ENCODE data around the gene SERPINA1. TPM values are rescaled to one million over a fixed set of nuclear protein-coding genes. Genes with fewer than 3 reads are reported as not detected.
A peak's percentile ranks its signal among the peaks of the same experiment; 100 is the strongest.

SERPINA1 gene
- total and polyA plus RNA-seq, 2 experiments from 2014 or later, result 0.16 to 0.65 TPM

DNA sequence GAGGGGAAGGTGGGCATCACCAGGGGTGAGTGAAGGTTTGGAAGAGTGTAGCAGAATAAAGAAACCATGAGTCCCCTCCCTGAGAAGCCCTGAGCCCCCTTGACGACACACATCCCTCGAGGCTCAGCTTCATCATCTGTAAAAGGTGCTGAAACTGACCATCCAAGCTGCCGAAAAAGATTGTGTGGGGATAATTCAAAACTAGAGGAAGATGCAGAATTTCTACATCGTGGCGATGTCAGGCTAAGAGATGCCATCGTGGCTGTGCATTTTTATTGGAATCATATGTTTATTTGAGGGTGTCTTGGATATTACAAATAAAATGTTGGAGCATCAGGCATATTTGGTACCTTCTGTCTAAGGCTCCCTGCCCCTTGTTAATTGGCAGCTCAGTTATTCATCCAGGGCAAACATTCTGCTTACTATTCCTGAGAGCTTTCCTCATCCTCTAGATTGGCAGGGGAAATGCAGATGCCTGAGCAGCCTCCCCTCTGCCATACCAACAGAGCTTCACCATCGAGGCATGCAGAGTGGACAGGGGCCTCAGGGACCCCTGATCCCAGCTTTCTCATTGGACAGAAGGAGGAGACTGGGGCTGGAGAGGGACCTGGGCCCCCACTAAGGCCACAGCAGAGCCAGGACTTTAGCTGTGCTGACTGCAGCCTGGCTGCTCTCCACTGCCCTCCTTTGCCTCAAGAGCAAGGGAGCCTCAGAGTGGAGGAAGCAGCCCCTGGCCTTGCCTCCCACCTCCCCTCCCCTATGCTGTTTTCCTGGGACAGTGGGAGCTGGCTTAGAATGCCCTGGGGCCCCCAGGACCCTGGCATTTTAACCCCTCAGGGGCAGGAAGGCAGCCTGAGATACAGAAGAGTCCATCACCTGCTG, 7.0 kb downstream of the SERPINA1 start:
- H3K27ac ChIP-seq, result no peak overlapping the region
- TF ChIP-seq EZH2 (IDR thresholded peaks at IDR 0.05; ENCODE audit: insufficient read depth, poor library complexity, severe bottlenecking), result no peak
- TF ChIP-seq EZH2phosphoT487 (IDR thresholded peaks at IDR 0.05; ENCODE audit: insufficient read depth, low read depth), result no peak
- no peak overlapping the region for H2AFZ ChIP-seq
- H3F3A ChIP-seq (ENCODE audit: insufficient read depth), result no peaks in the 10 kb centered on the region
- no peaks in the 10 kb centered on the region for H3K9me3 ChIP-seq (ENCODE audit: low read depth)
- no peak overlapping the region for H3K4me3 ChIP-seq
- in situ Hi-C loops (cut with MboI), result no loop called here
- H3K36me3 ChIP-seq (ENCODE audit: low read depth), result no peaks in the 10 kb centered on the region
- H3K79me2 ChIP-seq (ENCODE audit: insufficient read depth), result no peaks in the 10 kb centered on the region
- H3K4me1 ChIP-seq (ENCODE audit: insufficient read depth), result peaks cover 8% of the 10 kb centered on the region; the same call in 1 of the 2 replicates
- H3K27me3 ChIP-seq (replicated peaks; ENCODE audit: insufficient read depth), result no peaks in the 10 kb centered on the region
- H3K9ac ChIP-seq, result no peak overlapping the region
- no peaks in the 10 kb centered on the region for H4K20me1 ChIP-seq (ENCODE audit: insufficient read depth)
- no peaks in the 10 kb centered on the region for H3K9me2 ChIP-seq (ENCODE audit: insufficient read depth)
- no peak for DNase-seq
- 65% methylated on average over 7 of the region's 7 CpGs for WGBS, 2 experiments (ENCODE audit: low coverage in 1 of 2, low lambda C conversion rate in 2 of 2, missing lambda C conversion rate in 2 of 2)
- H3K4me2 ChIP-seq (ENCODE audit: unreplicated experiment), result no peak overlapping the region

DNA sequence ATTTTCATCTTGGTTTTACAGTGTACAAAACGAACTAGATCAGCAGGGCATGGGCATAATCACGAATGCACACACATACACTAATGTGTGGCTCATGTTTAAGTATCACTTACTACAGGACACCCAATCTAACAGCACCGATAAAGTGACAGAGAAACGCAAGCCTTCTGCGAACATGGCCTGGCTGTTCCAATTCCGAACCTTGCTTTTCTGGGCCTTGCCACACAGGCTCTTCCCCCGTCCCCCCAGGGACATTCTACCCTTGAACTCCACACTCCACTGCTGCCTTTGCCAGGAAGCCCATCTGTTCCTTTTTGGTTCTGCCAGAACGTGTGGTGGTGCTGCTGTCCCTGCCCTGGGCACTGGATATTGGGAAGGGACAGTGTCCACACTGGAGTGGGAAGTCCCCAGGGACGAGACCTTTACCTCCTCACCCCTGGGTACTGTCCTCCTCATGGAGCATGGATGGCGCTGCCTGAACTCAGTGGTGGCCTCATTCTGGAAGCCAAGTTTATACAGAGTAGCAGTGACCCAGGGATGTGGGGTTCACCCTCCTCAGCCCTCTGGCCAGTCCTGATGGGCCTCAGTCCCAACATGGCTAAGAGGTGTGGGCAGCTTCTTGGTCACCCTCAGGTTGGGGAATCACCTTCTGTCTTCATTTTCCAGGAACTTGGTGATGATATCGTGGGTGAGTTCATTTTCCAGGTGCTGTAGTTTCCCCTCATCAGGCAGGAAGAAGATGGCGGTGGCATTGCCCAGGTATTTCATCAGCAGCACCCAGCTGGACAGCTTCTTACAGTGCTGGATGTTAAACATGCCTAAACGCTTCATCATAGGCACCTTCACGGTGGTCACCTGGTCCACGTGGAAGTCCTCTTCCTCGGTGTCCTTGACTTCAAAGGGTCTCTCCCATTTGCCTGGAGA, 7.9 kb downstream of the SERPINA1 start:
- Histone ChIP-seq H3K9me3 (ENCODE audit: low read depth) (no peaks in the 10 kb centered on the region), H3K27ac (no peak overlapping the region), H3K4me3 (no peak overlapping the region), H3K9me2 (ENCODE audit: insufficient read depth) (no peaks in the 10 kb centered on the region), H4K20me1 (ENCODE audit: insufficient read depth) (no peaks in the 10 kb centered on the region), H3K79me2 (ENCODE audit: insufficient read depth) (no peaks in the 10 kb centered on the region), H3F3A (ENCODE audit: insufficient read depth) (no peaks in the 10 kb centered on the region), H3K27me3 (replicated peaks; ENCODE audit: insufficient read depth) (no peaks in the 10 kb centered on the region), H2AFZ (no peak overlapping the region), H3K36me3 (ENCODE audit: low read depth) (no peaks in the 10 kb centered on the region), H3K4me1 (ENCODE audit: insufficient read depth) (peaks cover 8% of the 10 kb centered on the region; the same call in 1 of the 2 replicates), H3K9ac (no peak overlapping the region), H3K4me2 (ENCODE audit: unreplicated experiment) (no peak overlapping the region)
- TF ChIP-seq EZH2phosphoT487 (IDR thresholded peaks at IDR 0.05; ENCODE audit: insufficient read depth, low read depth) (no peak), EZH2 (IDR thresholded peaks at IDR 0.05; ENCODE audit: insufficient read depth, poor library complexity, severe bottlenecking) (no peak)
- 87 to 88% methylated on average over 16 of the region's 16 CpGs for whole genome bisulfite sequencing, 2 experiments (ENCODE audit: low coverage in 1 of 2, low lambda C conversion rate in 2 of 2, missing lambda C conversion rate in 2 of 2)
- in situ Hi-C loops (cut with MboI), result no loop called here
- no peak for DNase-seq

DNA sequence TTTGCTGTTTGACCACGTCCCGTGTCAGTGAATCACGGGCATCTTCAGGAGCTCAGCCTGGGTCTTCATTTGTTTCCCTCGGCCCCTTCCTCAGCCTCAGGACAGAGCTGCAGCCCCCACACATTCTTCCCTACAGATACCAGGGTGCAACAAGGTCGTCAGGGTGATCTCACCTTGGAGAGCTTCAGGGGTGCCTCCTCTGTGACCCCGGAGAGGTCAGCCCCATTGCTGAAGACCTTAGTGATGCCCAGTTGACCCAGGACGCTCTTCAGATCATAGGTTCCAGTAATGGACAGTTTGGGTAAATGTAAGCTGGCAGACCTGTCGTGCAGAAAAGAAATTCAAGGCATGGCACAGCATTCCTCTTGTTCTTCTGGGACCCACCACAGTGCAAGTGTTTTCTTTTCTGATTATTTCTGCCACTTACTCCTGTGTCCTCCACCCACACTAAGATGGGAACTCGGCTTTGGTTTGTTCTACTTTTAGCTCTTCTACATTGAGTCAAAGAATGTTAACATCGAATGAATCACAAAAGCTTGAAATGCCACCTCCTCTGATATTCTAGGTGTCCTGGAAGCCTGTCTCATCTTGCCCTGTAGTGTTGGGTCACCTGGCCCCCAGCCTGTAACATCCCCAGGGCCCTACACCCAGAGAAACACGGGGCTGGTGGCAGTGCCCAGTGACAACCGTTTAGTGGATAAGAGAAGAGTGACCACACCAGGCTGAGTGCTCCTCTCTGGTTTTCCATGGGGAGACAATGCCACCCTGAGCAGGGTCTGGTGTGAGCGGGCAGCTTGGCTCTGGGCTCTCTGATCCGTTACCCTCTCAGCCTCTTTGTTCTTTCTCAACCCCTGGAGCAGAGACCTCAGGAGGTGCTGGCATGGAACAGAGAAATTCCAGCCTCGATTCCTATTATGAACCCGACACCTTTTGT, 8.8 kb downstream of the SERPINA1 start:
- Histone ChIP-seq H4K20me1 (ENCODE audit: insufficient read depth) (no peaks in the 10 kb centered on the region), H3K79me2 (ENCODE audit: insufficient read depth) (no peaks in the 10 kb centered on the region), H3K4me3 (no peak overlapping the region), H2AFZ (no peak overlapping the region), H3K27me3 (replicated peaks; ENCODE audit: insufficient read depth) (no peaks in the 10 kb centered on the region), H3K9me2 (ENCODE audit: insufficient read depth) (no peaks in the 10 kb centered on the region), H3K36me3 (ENCODE audit: low read depth) (no peaks in the 10 kb centered on the region), H3K4me1 (ENCODE audit: insufficient read depth) (peaks cover 8% of the 10 kb centered on the region; the same call in 1 of the 2 replicates), H3K9ac (no peak overlapping the region), H3K9me3 (ENCODE audit: low read depth) (no peaks in the 10 kb centered on the region), H3K4me2 (ENCODE audit: unreplicated experiment) (no peak overlapping the region), H3K27ac (no peak overlapping the region), H3F3A (ENCODE audit: insufficient read depth) (peaks cover 4% of the 10 kb centered on the region)
- WGBS, 2 experiments (ENCODE audit: low coverage in 1 of 2, low lambda C conversion rate in 2 of 2, missing lambda C conversion rate in 2 of 2), result 61 to 62% methylated on average over 16 of the region's 16 CpGs
- TF ChIP-seq EZH2 (IDR thresholded peaks at IDR 0.05; ENCODE audit: insufficient read depth, poor library complexity, severe bottlenecking) (no peak), EZH2phosphoT487 (IDR thresholded peaks at IDR 0.05; ENCODE audit: insufficient read depth, low read depth) (no peak)
- DNase-seq, result peak; percentile 31
- in situ Hi-C loops (cut with MboI), result no loop called here
